HG03139 (cell line): ENCODE results near the gene HOXB9.

Experiments used
- ATAC-seq: cut with Tn5 transposase; IDR thresholded peaks from one replicate; pipeline ENCODE4 v1.9.1; 2021; ENCODE audit not compliant: unreplicated experiment

HOXB9 gene

DNA sequence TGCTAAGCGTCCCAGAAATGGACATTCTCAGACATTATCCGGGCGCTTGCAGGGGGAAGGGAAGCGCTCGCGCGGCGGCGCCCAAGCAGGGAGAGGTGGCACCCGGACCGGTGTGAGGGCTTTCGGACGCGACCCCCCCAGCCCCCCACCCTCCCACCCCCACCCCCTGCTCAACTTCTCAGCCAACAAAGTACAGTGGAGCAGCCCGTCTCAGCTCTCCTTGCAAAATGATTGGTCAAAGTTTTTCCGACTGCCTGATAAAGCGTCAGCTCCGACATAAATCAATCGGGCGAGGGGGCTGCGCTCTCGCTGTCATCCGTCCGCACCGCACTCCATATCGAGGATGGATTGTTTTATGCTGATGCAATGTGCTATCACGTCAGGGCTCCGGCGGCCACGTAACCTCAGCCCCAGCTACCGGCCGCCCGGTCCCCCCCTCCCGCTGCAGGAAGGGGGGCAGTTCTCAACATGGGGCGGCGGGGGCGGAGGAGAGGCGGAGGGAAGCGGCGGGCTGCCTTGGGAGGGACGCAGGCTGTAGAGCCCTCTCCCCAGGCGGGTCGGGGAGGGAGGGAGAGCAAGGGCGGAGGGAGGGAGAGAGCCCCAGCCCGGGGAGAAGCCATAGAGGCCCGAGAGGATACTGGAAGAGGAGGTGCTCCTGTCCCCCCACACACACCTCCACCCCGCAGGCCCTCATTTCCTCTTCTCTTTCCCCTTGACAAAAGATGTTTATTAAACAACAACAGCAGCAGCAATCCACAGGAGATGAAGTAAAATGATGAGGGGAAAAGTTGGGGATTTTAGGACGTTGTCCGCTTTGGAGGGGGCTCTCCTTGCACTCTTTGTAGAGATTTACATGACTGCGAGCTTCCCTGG is at the start of gene HOXB9:
TSS of gene HOXB9 (minus strand) at position 114 of the 873 bp plus-strand sequence. CDS start at position 25, 89 bp downstream.
- ATAC-seq = no peak

DNA sequence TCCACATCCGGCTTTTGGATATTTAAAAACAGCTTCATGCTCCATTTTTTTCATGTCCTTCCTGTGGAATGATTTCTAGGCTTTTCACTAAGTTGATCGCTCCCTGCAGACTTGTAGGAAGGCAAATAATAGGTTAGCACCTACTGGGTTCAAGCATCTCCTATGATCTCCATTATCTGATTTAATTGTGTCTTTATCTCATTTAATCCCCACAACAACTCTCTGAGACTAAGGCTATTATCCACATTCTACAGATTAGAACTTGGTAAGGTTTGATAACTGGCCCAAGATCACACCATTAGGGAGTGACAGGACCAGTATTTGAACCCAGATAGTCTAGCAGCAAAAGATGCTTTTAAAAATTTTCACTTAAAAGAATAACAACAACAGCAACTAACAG is 46.2 kb upstream of the HOXB9 start:
- no peak for ATAC-seq

DNA sequence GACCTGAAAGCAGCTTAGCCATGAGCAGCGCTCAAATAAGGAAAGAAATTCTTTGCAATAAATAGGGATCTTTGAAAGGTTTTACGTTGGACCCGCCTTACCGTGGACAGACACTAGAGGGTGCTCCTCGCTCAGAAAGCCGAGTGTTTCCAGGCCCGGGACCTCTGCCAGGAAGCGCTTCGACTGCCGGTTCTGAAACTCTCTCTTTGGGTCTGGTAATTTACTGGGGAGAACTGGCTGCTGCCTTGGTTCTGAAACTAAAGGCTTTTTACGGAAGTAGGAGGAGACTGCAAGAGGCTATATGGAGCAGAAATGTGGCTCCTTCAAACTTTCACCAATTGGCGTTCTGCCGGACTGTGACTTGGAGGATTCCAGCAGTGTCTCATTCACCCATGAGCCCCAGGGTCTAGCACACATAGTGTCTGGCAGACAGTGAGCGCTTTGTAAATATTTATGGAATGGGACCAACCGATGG is 45.6 kb upstream of the HOXB9 start:
- no peak for ATAC-seq

DNA sequence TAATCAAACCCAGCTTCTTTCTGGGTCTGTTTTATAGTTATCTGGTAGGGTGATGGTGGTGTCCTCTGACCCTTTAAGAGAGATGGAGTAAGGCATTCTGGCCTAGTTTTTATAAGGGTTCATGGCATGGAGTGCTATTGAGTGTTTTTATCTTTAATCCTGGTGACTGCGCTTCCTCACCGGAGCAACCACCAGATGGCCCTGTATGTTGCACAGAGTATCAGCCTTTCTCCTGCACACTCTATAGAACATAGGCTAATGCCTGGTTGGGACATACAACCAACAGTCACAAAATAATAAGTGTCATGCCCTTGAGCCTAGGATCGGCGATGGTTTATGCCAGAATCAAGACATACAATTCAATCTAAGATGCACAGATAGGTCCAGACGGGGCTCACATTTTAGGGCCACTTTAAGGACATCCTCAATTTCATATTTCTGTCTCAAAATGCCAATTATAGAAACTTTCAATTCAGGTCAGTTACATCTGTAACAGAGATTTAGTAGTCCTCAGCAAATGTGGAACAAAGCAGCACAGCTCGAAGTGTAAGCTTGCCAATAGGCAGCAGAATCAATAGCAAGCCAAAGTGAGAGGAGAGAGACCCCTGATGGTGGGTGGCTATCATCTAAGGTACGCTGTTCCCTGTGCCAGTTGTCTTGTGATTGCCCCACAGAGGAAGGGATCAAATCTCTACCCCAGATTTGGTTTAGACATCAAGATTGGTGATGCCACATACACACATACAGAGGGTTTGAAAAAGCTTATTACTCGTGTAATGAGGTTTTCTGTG is 37.2 kb upstream of the HOXB9 start:
- no peak for ATAC-seq

DNA sequence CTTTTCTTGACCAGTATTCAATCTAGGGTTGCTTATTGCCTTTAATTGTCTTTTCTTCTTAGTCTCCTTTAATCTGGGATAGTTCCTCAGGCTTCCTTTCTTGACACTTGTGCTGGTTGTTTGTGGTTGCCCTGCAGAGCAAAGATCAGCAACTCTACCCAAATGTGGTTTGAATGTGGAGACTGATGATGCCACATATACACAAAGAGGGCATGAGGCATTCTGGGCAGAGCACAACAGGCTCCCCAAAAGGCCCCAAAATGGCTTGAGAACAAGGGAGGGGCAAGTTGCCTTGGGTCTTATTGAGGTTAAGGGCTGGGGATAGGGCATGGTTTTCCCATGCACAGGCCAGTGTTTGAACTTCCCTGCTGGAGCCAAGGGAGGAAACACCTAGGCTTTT is 29.8 kb upstream of the HOXB9 start:
- no peak for ATAC-seq

DNA sequence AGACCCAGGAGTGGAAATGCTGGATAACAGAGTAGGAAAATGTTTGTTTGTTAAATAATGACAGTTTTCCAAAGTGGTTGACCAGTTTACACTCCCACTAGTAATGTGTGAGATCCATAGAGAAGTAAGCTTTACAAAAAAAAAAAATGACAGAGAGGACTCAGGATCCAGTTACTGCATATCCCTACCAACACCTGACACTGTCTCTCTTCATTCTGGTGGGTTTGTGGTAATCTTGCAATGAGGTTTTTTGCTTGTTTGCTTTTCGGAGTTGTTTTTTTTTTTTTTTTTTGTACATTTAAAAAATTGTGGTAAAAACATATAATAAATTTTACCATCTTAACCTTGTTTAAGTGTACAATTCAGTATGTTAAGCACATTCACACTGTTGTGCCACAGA is 23.6 kb upstream of the HOXB9 start:
- ATAC-seq = no peak

DNA sequence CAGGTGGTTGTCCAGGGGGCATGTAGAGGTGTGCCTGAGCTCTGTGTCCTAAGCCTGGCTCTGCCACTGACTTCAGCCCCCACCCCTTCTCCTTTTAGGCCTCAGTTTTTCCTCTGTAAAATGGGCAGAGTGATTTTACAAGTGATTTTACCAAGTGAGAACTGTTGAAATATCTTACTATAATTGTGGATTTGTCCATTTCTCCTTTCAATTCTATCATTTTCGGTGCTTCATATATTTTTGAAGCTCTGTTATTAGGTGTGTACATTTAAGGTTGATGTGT is 21.7 kb upstream of the HOXB9 start:
- ATAC-seq = no peak

DNA sequence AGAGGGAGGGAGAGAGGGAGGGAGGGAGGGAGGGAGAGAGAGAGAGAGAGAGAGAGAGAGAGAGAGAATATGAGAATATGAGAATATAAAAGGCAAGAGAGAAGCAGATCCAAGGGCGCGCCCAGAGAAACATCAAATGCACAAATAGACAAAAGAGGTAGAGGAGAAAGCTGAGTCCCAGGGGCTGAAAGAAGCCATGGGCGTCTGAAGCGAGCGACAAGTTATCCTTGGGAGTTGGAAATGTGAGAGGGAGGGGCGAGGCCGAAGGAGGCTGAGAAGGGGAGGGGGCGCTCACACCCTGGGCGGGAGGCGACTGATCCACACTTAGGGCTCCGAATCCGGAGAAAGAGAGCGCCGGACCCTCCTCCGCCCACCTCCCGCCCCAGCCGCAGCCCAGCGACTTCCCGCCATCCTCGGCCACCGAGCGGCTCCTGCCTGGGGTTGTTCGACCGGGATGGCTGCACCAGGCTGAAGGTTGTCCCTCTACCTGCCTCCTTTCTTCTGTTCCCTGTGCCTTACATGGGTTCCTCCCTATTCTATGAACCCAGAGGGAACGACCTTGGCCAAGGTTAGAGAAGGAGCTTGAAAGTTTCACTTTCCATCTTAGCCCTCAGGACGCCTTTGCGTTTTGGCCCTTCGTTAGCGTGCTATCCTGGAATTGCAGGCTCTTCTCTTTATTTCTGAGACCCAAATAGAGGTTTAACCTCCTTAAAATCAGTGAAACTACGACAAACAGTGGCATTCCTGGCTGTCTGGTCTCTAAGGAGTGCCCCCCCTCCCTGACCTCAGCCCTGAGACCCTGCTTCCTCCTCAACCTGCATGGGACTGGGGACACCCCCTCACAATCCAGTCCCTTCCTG is 21.2 kb upstream of the HOXB9 start:
- ATAC-seq = no peak

DNA sequence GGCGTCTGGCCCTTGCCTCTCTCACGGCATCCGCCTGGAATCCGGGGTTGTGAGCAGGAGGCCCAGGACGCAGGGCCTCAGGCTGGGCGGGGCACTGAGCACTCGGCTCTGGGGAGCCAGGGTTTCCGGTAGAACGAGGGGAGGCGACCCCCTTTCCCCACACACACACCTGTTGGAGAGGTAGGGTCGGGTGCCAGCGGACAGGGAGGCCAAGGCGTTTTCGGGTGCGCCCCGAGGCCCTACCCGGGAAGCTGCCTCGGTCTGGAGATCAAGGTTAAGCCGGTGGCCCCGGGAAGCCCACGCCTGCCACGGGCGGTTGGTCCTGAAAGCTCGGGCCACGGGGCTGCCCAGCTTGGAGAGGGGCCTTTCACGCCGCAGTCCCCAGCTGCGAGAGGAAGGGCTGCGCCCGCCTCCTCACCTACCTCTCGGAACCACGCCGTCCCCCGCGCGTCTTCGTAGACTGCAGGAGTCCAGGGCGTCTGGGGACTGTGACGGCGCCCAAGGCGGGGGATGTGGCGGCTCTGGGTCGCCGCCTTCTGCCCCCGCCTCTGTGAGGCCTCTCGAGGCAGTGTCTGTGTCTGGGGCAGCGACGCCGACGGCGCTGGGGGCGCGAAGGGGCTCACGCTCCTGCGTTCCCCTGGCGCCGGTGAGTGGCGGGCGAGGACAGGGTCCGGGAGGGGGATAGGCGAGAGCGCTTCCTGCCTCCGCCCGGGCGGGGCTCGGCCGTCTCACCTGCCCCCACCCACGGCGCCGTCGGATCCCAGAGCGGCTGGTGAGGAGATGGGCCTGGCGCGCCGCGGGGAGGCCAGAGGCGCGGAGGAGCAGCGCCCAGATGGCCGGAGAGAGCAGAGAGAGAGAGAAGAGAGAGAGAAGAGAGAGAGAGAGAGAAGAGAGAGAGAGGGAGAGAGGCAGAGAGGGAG is 20.3 kb upstream of the HOXB9 start:
- ATAC-seq = no peak

DNA sequence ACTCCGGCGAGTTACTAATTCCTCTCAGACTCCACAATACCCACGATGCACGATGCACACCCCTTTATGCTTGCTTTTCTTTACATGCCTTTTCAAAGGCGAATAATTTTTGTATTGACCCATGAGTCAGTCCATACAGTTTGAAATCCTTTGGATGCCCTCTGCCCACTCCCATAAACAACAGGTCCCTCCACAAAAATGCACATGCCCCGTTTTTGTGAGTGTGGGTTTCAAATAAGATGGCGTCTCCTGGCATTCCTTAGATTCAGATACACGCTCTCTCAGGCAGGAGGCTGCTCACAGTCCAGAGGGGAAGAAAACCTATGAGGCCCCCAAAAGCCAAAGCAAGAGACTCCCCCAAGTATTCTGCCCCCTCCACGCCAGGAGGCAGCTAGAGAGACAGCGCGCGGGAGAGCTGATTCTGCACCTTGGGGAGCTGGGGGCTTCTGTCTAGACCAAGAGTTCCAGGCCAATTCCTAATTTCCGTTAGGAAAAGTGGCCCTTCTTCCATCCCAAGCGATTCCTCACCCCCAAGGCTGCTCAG is 19.6 kb upstream of the HOXB9 start:
- no peak for ATAC-seq

DNA sequence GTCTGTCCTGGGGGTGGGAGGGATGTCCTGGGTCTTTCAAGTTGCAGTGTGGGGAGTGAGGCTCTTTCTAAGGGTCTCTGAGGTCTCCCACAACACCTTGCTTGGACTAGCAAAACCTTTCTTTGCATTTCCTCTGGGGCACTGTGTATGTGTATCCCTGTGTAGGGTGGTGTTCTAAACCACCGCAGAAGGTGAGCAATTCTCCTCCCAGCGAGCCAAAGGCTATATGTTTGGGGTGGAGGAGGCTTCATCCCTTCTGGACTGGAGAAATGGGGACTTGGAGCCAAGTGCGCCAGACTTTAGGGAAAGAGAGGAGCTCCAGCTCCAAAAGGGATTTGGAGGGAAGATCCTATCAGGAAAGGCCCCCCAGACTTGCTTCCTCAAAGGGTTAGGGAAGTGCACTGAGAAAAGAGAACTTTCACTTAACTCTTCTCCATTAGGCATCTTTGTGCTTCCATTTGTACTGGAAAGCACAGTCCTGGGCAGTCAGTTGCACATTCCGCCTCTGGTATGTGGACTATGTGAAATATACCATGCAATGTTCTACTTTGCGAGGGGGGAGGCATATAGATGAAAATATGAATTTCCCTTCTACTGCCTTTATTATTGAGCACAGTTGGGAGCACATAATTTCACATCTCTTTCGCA is 18.9 kb upstream of the HOXB9 start:
- no peak for ATAC-seq

DNA sequence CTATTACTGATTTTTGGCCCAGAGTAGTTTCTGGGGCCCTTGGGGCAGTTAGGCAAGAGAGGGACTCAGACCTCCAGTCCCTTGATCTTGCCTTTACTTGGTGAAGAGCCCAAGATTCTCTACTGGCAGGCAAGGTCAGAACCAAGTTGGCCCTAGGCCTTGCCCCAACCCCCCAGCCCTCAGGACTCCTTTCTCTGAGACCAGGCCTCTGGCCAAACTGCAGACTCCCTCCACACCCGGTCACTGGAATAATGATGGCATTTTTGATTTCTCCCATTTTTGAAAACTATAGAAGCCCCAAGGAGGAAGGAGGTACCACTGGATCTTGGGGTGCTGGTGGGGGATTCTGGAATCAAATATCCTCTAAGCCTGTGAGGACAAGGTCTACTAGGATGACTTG is 18.0 kb upstream of the HOXB9 start:
- ATAC-seq = no peak

DNA sequence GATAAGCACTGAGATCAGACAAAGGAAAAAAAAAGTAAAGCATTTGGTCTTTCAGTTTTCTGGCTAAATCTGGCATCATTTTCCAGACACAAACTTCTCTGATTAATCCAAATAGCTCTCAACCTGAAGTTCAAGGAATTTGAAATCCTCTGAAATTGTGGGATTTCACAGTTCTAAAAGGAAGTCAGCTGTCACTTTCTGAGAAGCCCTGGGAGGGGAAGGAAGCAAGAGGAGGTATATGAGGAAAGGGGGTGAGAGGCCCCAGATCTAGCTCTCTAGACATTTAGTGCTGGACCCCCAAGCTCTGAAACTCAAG is 17.5 kb upstream of the HOXB9 start:
- ATAC-seq = no peak

DNA sequence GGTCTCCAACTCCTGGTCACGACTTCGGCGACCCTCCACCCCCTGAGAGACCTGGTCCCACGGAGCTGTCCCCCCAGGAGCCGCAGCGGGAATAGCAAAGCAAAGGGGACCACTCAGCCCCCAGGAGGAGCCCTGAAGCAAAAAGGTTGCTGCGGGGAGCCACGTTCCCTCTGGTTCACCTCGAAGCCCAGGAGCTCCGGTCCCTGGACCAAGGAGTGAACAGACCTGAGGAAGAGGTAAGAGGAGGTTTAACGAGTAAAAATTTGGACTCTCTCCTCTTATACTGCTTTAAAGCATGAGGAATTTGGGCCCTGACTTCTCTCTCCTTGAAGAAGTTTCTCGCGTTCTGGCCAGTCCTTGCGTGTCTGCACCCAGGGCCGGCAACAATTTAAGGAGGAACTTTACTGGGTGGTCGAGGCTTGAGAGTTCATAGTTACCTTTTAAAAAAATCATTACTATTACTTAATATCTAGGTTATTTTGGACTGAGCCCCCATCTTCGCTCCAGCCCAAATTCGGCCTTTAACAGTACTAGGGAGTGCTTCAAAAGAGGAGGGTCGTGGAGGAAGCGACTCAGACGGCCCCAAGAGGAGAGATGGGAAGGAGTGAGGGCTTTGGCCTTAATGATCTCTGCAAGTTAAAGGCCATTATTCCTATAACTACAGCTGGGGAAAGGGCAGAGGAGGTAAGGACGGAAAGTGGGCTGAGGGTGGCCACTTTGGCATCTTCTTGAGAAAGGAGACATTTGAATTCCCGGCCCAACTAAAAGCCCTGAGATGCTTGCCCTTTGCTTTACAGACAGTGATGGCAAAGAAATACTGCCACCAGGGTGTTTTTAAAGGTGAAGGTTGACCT is 16.9 kb upstream of the HOXB9 start:
- ATAC-seq = no peak

DNA sequence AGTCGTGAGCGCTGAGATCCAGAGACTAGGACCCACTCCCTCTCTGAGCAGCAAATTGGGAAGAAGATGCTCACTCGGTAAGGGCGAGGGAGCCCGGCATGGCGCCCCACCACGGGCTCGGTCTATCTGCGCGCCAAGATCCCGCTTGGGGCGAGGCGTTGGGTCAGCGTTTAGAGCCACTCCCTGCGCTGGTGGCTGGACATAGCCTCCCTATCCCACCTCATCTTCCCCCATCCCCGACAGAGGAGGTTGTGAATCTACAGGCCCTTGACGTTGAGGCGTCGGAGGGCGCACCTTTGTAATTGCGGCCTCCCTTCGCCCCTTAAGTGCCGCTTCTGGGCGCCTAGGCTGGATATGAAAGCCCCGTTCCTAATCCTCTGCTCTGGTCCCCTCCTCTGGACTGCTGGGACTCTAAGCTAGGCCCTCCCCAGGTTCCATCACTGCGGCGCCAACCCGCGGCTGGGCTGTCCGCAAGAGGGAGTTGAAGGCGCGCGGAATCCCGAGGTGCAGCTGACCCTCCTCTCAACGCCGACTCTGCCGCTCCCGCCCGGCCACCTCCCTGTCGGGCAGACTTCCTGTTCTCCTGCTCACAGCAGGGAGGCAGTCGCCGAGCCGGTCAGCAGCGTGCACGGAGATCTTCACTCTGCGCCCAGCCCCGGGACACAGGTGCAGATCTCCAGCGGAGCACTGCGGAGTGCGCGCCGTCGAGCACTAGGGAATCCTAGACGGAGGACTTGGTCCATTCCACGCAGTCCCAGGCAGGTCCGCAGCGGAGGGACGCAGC is 16.1 kb upstream of the HOXB9 start:
- no peak for ATAC-seq

DNA sequence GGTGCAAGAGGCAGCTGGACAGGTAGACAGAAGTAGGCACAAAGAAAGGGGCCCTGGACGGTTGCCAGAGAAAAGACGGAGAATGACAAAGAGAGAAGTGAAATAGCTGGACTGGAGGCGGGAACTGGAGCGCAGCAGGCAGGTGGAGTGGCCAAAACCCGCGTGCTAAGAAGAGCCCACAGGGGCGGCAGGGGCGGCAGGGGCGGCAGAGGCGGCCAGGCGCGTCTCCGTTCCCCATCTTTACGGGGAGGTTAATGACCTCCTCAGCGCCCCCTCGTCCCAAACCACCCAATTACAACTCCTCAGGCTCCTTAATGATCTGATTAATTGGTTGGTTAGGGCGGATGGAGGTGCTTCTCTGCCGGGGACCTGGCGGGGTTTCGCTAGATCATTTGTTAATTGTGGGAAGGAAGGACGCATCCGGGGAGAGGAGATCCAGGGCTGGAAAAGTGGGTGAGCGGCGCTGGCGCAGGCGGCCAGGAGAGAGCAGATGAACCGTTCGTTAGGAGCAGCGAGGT is 15.4 kb upstream of the HOXB9 start:
- ATAC-seq = no peak

DNA sequence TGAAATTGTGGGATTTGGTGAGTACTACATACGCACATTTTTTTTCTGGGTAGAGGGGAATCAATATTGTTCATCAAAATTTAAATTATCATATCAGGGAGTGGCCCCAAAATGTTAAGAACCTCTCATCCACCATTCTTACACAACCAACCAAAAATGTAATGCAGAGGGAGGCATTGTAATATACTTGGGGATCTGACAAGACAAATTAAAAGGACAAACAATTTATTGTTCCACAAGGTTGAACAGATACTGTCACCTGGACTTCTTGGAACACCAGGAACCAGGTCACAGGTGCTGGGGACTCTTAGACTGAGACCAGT is 14.7 kb upstream of the HOXB9 start:
- ATAC-seq = no peak
